ENCODE data around the gene COQ8A. TPM values are rescaled to one million over a fixed set of nuclear protein-coding genes. Genes with fewer than 3 reads are reported as not detected.
"Not testable (repeated sequence)": the region's sequence is repeated elsewhere in the genome, so short reads cannot be mapped to it uniquely, and the experiment has no call there.

Gene COQ8A
- total RNA-seq, 1 donor = 14.1 TPM

DNA sequence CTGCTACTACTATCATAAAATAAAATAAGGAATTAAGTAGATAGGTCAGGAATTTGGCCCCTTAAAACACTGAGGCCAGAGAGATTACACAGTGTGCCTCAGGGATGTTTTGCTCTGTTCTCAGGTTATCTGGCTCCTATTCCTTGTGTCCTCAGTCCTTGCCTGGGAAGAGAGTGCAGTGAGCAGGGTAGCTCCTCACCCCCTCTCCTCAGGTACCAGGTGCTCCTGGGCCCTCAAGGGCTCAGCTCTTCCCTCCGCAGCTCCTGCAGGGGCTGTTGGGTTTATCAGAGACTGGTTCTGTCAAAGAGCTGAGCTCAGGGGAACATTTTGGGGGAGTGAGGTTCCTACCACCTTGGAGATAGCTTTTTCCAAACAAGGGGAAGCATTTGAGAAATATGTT, 20.1 kb upstream of the COQ8A start:
- H3K27ac ChIP-seq (ENCODE audit: low read depth, low read length) = no peak overlapping the region
- H3K27me3 ChIP-seq (ENCODE audit: insufficient read depth, low read length) = no peaks in the 10 kb centered on the region
- H3K4me3 ChIP-seq (ENCODE audit: insufficient read depth, low read length) = no peak overlapping the region
- no peaks in the 10 kb centered on the region for H4K20me1 ChIP-seq (ENCODE audit: insufficient read depth, low read length)
- no peaks in the 10 kb centered on the region for H3K79me2 ChIP-seq (ENCODE audit: insufficient read depth, low read length)
- no peaks in the 10 kb centered on the region for H3K9me3 ChIP-seq (ENCODE audit: low read depth, low read length)
- no peak for DNase-seq (ENCODE audit: insufficient read length, low spot score, missing footprints)
- no peak overlapping the region for H3K4me2 ChIP-seq (ENCODE audit: insufficient read depth, low read length)
- H2AFZ ChIP-seq (ENCODE audit: low read length) = no peak overlapping the region
- TF ChIP-seq, protein P1, sequence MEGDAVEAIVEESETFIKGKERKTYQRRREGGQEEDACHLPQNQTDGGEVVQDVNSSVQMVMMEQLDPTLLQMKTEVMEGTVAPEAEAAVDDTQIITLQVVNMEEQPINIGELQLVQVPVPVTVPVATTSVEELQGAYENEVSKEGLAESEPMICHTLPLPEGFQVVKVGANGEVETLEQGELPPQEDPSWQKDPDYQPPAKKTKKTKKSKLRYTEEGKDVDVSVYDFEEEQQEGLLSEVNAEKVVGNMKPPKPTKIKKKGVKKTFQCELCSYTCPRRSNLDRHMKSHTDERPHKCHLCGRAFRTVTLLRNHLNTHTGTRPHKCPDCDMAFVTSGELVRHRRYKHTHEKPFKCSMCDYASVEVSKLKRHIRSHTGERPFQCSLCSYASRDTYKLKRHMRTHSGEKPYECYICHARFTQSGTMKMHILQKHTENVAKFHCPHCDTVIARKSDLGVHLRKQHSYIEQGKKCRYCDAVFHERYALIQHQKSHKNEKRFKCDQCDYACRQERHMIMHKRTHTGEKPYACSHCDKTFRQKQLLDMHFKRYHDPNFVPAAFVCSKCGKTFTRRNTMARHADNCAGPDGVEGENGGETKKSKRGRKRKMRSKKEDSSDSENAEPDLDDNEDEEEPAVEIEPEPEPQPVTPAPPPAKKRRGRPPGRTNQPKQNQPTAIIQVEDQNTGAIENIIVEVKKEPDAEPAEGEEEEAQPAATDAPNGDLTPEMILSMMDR (IDR thresholded peaks at IDR 0.05; ENCODE audit: extremely low read depth, low read depth, low read length) = no peak
- no peaks in the 10 kb centered on the region for H3K4me1 ChIP-seq (ENCODE audit: insufficient read depth, low read length)
- no peaks in the 10 kb centered on the region for H3K36me3 ChIP-seq (ENCODE audit: insufficient read depth, low read length)

DNA sequence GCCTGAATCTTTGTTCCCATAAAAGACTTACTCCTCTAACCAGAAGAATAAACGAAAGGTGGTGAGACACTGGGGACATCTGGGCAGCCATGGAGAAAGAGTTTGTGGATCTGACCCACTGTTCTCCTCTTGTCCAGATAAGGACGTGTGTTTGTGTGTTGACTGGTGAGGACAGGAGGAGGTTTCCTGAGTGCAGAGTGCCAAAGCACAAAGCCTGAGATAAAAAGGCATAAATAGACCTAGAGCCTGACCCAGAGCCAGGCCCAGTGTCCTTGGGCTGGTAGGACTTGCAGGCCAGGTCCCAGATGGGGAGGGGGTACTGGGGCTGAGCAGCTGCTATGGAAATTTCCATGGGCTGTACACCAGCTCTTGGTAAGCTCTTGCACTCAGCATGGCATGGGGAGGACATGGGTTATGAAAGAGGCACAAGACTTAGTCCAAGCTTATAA, 19.6 kb upstream of the COQ8A start:
- Histone ChIP-seq H3K36me3 (ENCODE audit: insufficient read depth, low read length) (no peaks in the 10 kb centered on the region), H2AFZ (ENCODE audit: low read length) (no peak overlapping the region), H3K27me3 (ENCODE audit: insufficient read depth, low read length) (no peaks in the 10 kb centered on the region), H3K4me3 (ENCODE audit: insufficient read depth, low read length) (no peak overlapping the region), H3K4me2 (ENCODE audit: insufficient read depth, low read length) (no peak overlapping the region), H4K20me1 (ENCODE audit: insufficient read depth, low read length) (no peaks in the 10 kb centered on the region), H3K27ac (ENCODE audit: low read depth, low read length) (no peak overlapping the region), H3K79me2 (ENCODE audit: insufficient read depth, low read length) (no peaks in the 10 kb centered on the region), H3K9me3 (ENCODE audit: low read depth, low read length) (no peaks in the 10 kb centered on the region), H3K4me1 (ENCODE audit: insufficient read depth, low read length) (no peaks in the 10 kb centered on the region)
- DNase-seq (ENCODE audit: insufficient read length, low spot score, missing footprints) = no peak
- TF ChIP-seq, protein P1 (IDR thresholded peaks at IDR 0.05; ENCODE audit: extremely low read depth, low read depth, low read length) = no peak

DNA sequence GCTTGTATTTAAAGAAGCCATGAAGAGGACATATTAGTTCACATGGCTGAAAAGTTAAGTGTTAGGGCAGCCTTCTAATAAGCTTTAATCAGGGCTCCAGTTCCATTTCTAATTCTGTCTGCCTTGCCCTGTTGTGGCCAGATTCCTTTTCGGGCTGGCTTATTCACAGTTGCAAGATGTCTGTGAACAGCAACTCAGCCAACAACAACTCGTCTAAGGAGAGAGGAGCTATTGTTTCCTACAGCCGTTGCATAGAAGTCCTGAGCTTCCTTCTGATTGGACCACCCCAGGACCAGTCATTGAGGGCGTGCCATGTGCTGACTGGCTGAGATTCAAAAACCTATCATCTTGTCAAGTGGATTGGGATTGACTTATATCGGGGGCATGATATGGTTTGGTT, 18.6 kb upstream of the COQ8A start:
- Histone ChIP-seq H3K27me3 (ENCODE audit: insufficient read depth, low read length) (no peaks in the 10 kb centered on the region), H3K27ac (ENCODE audit: low read depth, low read length) (no peak overlapping the region), H2AFZ (ENCODE audit: low read length) (no peak overlapping the region), H3K4me2 (ENCODE audit: insufficient read depth, low read length) (no peak overlapping the region), H3K4me1 (ENCODE audit: insufficient read depth, low read length) (no peaks in the 10 kb centered on the region), H3K4me3 (ENCODE audit: insufficient read depth, low read length) (no peak overlapping the region), H4K20me1 (ENCODE audit: insufficient read depth, low read length) (no peaks in the 10 kb centered on the region), H3K36me3 (ENCODE audit: insufficient read depth, low read length) (no peaks in the 10 kb centered on the region), H3K9me3 (ENCODE audit: low read depth, low read length) (no peaks in the 10 kb centered on the region), H3K79me2 (ENCODE audit: insufficient read depth, low read length) (no peaks in the 10 kb centered on the region)
- TF ChIP-seq, protein P1 (IDR thresholded peaks at IDR 0.05; ENCODE audit: extremely low read depth, low read depth, low read length) = no peak
- DNase-seq (ENCODE audit: insufficient read length, low spot score, missing footprints) = no peak

DNA sequence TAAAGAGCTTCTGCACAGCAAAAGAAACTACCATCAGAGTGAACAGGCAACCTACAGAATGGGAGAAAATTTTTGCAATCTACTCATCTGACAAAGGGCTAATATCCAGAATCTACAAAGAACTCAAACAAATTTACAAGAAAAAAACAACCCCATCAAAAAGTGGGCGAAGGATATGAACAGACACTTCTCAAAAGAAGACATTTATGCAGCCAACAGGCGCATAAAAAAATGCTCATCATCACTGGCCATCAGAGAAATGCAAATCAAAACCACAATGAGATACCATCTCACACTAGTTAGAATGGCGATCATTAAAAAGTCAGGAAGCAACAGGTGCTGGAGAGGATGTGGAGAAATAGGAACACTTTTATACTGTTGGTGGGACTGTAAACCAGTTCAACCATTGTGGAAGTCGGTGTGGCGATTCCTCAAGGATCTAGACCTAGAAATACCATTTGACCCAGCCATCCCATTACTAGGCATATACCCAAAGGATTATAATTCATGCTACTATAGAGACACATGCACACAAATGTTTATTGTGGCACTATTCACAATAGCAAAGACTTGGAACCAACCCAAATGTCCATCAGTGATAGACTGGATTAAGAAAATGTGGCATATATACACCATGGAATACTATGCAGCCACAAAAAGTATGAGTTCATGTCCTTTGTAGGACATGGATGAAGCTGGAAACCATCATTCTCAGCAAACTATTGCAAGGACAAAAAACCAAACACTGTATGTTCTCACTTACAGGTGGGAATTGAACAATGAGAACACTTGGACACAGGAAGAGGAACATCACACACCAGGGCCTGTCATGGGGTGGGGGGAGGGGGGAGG, 10.6 kb upstream of the COQ8A start:
- not testable (repeated sequence) for H3K4me2 ChIP-seq (ENCODE audit: insufficient read depth, low read length); DNase-seq (ENCODE audit: insufficient read length, low spot score, missing footprints); H3K79me2 ChIP-seq (ENCODE audit: insufficient read depth, low read length); H3K27ac ChIP-seq (ENCODE audit: low read depth, low read length); H3K9me3 ChIP-seq (ENCODE audit: low read depth, low read length); H2AFZ ChIP-seq (ENCODE audit: low read length); H3K36me3 ChIP-seq (ENCODE audit: insufficient read depth, low read length); H3K4me1 ChIP-seq (ENCODE audit: insufficient read depth, low read length); H4K20me1 ChIP-seq (ENCODE audit: insufficient read depth, low read length); H3K4me3 ChIP-seq (ENCODE audit: insufficient read depth, low read length); H3K27me3 ChIP-seq (ENCODE audit: insufficient read depth, low read length)

Data from osteoblast (primary cell).